Testis (tissue), 2 donors: Measurements from ENCODE around the gene SPRR2G.

Source experiments
- CTCF ChIP-seq, 3 experiments: fragments of 450-650 bp in 2 of 3; fragments of 200-600 bp in 1 of 3; sonication (generic) in 1 of 3; IDR thresholded peaks; one replicate each; pipeline ENCODE4 v1.5.1; 2016 to 2019; ENCODE audit warnings: antibody characterized with exemption in 3 of 3, mild to moderate bottlenecking in 2 of 3, moderate library complexity in 1 of 3
- POLR2A ChIP-seq: fragments of 450-650 bp; IDR thresholded peaks from one replicate; pipeline ENCODE4 v1.6.1; 2017; ENCODE audit warnings: antibody characterized with exemption, mild to moderate bottlenecking, moderate library complexity

GRCh38 chr1:153155541-153155940, 4.9 kb upstream of the SPRR2G start:
- TF ChIP-seq POLR2A (no peak), CTCF (IDR thresholded peaks at IDR 0.05) (no peak)
